Amygdala (tissue), 56 donors: ENCODE results near the gene TIMM22.
"Not testable (repeated sequence)": the region's sequence is repeated elsewhere in the genome, so short reads cannot be mapped to it uniquely, and the experiment has no call there.

ENCODE experiments used
- DNase-seq, 56 donors: peaks; one replicate each; lab custom pipeline; 2025; lab: John Stamatoyannopoulos, UW

The TIMM22 gene

DNA sequence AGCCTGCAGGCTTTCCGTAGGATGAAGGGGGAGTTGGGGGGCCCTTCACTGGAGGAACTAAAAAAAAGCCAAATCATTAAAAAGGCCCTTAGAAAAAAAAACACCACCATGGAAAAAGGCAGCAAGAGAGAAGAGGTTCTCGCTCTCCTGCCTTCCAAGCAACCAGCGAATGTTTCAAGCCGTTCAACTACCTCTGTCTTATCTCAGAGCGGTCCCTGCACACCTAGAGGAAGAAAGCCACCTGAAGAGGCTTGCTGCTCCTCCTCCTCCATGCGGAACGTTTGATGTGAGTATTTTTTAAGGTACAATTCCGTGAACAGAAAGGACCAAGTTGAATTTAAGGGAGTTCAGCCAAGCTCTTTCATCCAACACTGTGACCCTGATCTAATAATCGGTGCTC lies 26.6 kb upstream of the TIMM22 start:
- DNase-seq = no peak

DNA sequence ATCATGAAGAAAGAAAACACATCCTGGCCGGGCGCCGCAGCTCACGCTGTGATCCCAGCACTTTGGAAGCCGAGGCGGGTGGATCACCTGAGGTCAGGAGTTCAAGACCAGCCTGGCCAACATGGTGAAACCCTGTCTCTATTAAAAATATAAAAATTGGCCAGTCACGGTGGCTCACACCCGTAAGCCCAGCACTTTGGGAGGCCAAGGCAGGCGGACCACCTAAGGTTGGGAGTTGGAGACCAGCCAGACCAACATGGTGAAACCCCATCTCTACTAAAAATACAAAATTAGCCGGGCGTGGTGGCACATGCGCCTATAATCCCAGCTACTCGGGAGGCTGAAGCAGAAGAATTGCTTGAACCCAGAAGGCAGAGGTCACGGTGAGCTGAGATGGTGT lies 25.1 kb upstream of the TIMM22 start:
- DNase-seq = not testable (repeated sequence)

DNA sequence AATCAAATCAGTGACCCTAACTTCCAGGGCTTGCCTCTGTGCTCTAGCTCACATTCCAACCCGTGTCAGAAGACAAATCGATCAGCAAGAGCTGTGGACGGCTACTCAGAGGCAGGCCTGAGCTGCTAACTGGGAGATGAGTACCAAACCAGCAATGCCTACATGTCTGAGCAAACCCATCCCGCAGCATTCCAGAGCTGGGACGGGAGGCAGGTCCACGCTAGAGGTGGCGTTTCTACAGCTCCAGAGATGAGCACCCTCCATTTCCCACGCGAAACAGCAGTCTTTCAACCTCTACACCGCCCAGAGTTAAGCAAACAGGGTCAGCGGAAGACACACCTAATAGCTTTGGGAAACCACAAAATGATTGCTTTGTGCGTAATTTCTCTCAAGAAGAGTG lies 23.9 kb upstream of the TIMM22 start:
- DNase-seq = no peak

DNA sequence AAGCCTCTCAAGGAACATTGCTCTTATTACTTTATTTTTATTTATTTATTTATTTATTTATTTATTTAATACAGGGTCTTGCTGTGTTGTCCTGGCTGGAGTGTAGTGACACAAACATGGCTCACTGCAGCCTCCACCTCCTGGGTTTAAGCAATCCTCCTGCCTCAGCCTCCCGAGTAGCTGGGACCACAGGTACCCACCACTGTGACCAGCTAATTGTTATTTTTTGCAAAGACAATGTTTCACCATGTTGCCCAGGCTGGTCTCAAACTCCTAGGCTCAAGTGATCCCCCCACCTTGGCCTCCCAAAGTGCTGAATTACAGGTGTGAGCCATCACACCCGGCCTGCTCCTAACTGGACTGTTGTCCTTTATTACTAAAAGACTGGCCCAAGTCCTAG lies 22.2 kb upstream of the TIMM22 start:
- DNase-seq = not testable (repeated sequence)

DNA sequence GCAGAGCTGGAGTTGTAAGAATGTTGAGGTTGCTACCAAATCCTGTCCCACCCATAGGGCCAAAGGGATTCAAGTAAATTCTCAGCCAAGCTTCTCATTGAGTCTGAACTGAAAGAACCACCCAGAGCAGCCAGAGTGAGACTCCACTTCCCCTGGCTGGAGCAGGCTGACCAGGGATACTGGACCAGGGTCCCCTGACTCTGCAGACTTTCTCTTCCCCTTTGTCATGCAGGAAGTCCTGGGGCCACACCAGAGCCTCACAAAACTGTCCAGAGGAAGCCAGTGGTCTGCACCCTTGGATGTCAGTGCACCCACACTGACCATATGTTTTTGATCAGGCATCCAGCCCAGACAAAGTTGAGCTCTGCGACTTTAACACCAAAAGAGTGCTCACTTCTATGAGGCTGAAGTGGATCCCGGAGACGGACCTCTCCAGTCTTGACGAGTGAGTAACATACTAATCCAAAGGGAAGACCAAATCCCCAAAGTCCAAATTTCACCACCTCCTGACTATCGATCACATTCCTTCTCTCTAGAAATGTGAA lies 21.5 kb upstream of the TIMM22 start:
- peak in 13 of 56 donors; percentile 2 to 58 (median 14) for DNase-seq

DNA sequence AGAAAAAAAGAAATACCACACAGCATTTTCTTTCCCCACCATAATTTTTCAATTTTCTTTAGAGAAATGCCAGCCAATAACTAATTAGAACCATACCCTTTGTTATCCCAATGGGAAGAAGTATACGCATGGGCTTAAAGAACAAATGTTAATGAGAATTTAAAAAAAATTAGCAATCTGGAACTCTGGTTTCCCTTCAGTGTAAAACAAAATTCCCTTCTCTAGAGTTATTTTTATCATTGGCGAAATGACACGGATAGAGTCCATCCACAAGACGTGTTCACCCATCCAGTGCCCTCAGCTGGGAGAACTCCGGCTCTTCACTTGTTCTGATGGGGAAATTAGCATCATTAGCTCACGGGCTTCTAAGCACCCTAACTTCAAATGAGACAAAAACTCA lies 20.6 kb upstream of the TIMM22 start:
- no peak for DNase-seq

DNA sequence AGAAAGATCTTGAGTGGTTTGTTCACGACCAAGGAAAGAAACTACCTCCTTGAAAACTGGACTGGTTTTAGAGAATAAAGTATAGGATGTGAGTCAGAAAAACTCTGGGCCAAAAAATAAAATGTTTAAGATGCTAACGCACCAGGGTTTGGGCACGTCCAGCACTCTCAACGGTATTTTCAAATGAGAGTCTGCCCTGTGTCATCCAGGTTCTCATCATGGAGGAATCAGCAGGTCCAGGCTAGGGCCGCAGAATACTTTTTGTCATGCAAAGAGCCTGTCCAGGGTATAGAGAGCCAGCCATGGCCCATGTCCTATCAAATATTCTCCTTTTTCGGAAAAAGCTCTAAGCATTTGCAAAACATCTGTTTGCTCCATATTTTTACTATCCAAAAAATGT lies 19.8 kb upstream of the TIMM22 start:
- DNase-seq = no peak

DNA sequence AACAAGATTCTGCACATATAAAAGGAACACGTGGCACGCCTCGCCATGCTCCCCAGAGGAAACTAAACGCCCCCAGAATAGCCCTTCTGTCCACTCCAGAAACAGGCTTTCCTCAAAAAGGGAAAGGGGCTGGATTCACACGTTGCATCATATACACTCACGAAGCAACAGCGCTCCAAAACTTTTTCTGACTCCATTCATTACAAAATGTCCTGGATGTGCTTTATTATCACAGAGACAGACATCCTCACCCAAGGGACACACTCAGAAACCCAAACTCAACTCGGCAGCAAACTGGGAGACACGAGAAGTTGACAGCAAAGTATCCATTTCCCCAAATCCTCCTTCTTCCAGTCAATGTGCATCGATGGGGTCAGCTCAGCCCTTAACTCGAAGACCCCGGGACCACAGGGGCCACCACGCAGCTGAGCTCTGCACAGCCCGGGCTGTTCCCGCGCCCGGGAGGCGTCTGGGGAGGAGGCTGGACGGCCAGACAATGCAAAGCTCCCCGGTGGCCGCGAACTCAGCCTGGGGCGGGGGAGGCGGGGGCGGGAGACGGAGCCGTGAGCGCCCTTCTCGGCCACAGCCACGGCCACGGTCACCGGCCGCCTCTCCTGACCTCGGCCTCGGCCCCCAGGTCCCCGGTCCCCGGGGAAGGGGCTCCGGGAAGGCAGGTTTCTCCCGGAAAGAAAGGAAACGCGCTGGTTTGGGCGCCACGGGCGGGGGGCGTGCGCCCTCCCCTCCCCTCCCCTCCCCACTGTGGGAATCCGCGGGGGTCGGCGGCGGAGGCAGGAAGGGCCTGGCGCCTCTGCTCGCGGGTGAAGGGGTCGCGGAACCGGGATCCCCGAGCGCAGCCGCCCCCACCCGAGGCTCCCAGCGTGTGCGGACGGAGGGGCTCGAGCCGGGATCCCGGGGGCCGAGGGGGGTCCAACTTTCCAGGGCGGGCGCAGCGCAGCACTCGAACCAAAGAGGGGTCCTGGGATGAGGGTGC lies 18.5 kb upstream of the TIMM22 start:
- DNase-seq = peak in 1 of 56 donors; percentile 15

DNA sequence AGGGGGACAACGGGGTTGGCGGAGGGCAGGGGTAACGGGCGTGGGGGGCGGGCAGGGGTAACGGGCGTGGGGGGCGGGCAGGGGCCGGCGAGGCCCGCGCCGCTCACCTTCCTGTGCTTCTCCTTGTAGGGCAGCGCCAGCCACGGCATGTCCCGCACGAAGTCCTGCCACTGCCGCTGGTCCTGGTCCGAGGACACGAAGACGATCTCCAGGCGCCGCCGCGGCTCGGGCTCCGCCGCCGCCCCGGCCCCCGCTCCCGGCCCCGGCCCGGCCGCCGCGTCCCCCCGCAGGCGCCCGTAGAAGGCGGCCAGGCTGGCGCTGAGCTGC lies 17.8 kb upstream of the TIMM22 start:
- peak in 1 of 56 donors; percentile 60 for DNase-seq

DNA sequence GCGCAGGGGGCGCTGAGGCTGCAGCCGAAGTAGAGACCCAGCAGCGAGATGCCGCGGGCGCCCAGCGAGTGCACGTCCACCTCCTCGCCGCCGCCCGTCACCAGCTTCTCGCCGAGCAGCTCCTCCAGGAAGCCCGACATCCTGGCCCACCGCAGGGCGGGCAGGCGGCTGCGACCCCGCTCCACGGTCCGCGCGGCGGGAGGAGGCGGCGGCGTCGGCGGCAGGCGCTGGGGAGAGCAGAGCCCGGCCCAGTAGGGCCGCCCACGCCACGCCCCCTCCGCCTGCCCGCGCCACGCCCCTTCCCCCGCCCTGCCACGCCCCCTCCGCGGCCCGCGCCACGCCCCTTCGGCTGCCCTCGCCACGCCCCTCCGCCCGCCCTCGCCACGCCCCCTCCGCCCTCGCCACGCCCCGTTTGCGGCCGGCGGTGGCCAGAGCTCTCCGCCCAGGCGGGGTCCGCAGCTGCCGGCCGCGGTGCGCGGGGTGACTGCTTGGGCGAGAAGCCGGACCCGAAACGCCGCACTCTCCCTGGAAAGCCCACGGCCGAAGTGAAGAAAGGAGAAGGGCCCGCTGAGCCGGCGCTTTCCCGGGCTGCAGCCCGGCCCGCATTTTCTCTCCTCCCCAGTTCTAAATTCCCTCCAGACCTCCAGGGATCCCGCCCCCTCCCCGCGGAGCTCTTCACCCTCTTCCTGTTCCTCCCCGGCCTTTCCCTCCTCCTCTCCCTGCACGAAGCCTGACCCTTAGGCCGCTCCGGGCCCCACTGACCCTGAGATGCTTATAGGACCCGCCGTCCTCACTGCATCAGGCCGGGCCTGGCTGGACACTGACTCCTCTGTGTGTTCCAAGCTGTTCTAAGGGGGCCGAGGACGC lies 17.2 kb upstream of the TIMM22 start, which contains the start of gene NXN:
Gene NXN, minus strand, starts transcription at position 238 of the 867 bp plus-strand sequence.
- peak in 54 of 56 donors; percentile 33 to 93 (median 79) for DNase-seq

DNA sequence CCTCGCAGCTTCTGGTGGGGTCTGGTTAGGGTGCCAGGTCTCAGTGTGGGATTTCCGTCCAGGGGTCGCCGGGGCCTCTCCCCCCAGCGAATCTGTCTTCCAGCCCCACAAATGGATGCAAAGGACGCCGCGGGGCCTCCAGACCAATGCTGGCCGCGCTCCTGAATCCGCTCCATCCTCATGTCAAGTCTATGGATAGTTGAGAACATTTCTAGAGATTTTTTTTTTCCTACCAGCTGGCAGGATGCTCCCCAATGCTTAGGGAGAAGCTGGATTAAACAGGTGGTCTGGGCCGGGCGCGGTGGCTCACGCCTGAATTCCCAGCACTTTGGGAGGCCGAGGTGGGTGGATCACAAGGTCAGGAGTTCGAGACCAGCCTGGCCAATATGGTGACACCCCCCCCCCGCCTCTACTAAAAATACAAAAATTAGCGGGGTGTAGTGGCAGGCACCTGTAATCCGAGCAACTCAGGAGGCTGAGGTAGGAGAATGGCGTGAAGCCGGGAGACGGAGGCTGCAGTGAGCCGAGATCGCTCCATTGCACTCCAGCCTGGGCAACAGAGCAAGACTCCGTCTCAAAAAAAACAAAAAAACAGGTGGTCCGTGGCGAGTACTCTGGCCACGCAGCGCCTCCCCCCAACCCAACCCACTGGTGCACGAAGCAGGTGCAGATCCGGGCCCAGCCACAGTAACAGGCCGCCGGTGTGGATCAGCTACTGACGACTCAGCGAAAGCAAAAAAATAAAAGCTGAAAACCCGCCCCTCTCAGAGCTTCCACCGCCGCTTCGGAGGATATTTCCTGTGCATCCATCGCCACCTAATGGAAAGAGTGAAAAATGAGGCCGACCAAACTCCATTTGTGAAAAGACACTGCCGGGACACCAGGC lies 16.3 kb upstream of the TIMM22 start:
- DNase-seq = peak in 50 of 56 donors; percentile 10 to 83 (median 56)

DNA sequence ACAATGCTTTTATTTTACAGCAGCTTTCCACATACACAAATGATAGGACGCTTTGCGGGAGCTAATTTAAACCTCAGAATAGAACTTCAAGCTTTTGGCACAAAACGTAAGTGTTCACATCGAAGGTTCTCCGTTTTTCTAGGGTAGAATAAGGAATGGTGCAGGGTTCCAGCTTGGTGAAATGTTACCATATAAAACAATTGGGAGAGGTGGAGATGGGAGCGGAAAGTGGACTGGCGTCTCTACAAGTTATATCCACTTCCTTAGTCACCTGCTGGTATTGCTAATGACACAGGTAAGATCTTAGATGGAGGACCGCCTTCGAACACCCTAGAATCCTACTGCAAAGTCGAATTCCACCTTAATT lies 15.7 kb upstream of the TIMM22 start:
- DNase-seq = no peak

DNA sequence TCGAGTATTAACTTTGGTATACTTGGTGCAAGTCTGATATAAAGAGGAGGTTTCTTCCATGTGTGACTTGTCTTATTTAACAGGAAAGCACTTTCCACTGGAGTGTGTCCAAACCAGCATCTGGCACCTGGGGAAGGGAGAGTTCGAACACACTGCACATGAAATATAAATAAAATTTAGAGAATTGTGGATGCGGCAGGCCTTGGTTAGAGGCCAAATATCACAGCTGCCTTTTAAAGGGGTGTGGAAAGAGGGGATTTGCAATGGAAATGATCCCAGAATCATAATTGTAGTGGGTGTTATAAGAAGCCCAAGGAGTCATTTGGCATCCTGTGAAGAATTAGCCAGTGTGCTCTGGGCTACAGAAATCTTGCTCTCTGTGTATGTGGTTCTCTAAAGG lies 13.0 kb upstream of the TIMM22 start:
- no peak for DNase-seq

DNA sequence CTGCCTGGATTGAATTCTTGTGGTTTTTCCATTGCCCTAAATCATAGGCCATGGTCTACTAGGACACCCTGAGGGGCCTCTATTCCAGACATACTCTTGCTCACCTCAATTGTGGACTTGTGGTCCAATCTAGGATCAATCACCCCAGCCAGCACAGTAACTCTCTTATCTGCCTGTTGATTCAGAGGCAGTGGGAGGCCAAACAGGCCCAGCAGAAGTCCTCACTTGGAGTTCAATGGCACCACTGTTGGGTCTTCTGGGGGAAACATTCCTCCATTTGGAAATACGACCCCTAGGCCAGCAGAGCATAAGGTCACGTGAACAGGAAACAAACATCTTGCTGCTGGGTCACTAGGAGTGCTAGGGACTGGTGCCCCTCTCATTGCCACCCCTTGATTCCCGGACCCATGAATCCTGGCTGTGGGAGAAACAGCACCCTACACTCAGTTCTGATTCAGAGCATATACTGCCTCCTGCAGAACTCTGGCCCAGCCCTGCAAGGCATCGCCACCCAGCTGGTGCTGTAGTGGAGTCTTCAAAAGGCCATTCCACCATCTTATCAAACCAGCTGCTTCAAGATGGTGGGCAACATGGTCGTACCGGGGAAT lies 10.5 kb upstream of the TIMM22 start:
- no peak for DNase-seq

DNA sequence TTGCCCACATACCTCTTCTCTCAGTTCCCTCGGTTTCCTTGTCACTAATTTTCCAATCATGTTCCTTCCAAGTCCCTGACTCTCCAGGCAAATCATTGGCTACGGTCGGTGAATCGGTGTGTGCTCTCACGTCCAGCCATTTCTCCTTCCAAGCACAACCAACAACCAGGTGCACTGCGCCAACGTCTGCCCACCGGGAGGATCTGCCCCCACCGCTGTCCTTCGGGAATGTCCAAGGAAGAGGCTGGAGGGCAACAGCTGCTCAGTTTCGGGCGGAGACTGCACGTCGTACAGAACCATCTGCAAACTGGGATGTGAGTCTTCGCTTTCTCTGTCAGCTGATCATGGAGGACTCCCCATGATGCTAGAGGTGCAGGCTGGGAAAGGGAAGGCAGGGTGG lies 9.0 kb upstream of the TIMM22 start:
- DNase-seq = no peak

DNA sequence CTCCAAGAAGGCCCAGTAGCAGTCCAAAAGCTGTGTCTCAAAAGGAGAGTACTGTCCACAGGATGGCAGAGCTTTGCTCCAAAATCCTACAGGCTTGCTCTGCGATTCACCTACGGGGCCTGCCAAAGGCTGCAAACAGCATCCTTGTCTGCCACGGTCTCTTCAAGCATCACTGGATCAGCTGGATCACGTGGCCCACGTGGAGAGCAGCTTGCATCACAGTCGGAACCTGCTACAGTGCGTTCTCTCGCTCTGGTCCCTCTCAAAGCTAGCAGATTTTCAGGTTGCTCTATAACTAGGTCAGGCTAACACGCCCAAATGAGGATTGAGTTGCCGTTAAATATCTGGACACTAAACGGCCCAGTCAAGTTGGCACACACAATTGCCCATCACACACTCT lies 8.4 kb upstream of the TIMM22 start:
- no peak for DNase-seq

DNA sequence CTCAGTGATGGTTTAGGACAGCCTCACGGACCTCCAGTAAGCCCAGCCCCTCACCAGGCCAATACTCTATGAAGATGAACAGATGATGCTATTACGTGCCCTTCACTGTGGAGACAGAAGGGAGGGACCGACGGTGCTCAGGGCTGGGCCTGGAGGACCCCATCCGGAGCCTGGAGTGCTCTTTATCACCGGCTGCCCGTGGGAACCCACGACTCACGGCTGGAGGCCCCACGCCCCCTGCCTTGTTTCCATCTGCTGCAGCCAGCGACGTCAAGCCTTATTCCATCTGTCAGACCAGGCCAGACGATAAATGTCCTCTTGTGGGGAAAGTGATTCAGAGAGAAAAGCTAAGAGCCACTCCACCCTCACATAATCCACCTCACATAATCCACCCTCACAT lies 4.0 kb upstream of the TIMM22 start:
- no peak for DNase-seq

DNA sequence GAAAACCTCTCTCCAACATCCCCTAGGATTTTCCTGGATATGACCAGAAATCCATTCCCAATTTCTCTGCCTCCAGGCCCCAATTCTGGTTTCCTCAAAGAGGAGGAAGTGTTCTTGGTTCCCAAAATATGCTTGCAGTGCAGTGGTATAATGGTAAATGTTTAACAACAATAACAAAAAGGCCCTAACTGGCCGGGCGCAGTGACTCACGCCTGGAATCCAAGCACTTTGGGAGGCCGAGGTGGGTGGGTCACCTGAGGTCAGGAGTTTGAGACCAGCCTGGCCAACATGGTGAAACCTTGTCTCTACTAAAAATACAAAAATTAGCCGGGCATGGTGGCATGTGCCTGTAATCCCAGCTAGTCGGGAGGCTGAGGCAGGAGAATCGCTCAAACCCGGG lies 1.6 kb upstream of the TIMM22 start:
- not testable (repeated sequence) for DNase-seq

DNA sequence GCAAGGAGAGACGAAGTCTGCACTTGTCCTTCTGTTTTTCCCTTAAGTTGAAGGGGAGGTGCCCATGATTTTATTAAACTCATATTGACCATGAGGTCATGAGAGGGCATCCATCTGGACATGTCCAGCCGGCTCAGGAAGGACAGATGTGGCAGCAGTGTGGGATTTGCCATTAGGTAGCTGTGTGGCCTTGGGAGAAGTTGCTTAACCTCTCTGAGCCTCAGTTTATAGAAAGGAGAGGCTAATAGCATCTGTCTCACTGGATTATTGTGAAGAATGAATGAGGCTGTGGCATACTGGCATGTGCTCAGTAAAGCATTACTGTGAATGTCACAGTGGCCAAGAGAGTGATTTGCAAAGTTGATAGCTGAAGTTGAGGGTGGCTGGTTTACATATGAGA lies 1.2 kb downstream of the TIMM22 start:
- no peak for DNase-seq
